Measurements from ENCODE around the gene CUZD1.

DNA sequence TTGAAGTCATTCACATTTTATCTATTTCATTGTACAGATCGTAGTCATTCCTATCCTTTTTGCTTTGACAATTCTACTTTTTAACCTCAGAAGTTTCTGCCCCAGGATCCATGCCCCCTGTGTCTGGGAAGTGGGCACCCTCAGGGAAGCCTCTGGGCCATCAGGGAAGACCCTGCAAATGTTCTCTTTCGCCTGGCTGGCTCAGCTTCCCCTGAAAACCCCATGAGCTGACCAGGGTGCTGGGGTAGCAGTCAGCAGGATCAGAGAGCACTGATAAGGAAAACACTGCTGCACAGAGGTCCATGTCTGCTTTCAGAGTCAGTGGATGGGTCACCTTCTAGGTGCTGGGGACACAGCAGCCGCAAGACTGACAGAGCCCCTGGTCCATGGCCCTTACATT lies 23.8 kb downstream of the CUZD1 start:
- TF ChIP-seq, protein P1, sequence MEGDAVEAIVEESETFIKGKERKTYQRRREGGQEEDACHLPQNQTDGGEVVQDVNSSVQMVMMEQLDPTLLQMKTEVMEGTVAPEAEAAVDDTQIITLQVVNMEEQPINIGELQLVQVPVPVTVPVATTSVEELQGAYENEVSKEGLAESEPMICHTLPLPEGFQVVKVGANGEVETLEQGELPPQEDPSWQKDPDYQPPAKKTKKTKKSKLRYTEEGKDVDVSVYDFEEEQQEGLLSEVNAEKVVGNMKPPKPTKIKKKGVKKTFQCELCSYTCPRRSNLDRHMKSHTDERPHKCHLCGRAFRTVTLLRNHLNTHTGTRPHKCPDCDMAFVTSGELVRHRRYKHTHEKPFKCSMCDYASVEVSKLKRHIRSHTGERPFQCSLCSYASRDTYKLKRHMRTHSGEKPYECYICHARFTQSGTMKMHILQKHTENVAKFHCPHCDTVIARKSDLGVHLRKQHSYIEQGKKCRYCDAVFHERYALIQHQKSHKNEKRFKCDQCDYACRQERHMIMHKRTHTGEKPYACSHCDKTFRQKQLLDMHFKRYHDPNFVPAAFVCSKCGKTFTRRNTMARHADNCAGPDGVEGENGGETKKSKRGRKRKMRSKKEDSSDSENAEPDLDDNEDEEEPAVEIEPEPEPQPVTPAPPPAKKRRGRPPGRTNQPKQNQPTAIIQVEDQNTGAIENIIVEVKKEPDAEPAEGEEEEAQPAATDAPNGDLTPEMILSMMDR (IDR thresholded peaks at IDR 0.05): no peak
- TF ChIP-seq POLR2A (IDR thresholded peaks at IDR 0.05): no peak
